C4-2B (cell line): ENCODE data around the gene GRK5.

Experiments
- ZFX ChIP-seq: fragments of 450-650 bp; IDR thresholded peaks from 2 replicates; pipeline ENCODE4 v1.6.1; 2017
- TF ChIP-seq, protein P1 (sequence below): fragments of 450-650 bp; conservative IDR thresholded peaks from 2 replicates; pipeline ENCODE4 v1.5.1; 2017; ENCODE audit warnings: mild to moderate bottlenecking

GRCh38 chr10:119477444-119477843 is 270.1 kb downstream of the GRK5 start:
- TF ChIP-seq, protein P1, sequence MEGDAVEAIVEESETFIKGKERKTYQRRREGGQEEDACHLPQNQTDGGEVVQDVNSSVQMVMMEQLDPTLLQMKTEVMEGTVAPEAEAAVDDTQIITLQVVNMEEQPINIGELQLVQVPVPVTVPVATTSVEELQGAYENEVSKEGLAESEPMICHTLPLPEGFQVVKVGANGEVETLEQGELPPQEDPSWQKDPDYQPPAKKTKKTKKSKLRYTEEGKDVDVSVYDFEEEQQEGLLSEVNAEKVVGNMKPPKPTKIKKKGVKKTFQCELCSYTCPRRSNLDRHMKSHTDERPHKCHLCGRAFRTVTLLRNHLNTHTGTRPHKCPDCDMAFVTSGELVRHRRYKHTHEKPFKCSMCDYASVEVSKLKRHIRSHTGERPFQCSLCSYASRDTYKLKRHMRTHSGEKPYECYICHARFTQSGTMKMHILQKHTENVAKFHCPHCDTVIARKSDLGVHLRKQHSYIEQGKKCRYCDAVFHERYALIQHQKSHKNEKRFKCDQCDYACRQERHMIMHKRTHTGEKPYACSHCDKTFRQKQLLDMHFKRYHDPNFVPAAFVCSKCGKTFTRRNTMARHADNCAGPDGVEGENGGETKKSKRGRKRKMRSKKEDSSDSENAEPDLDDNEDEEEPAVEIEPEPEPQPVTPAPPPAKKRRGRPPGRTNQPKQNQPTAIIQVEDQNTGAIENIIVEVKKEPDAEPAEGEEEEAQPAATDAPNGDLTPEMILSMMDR, result no peak
- no peak for TF ChIP-seq ZFX
